Lung (tissue), 16 donors: ENCODE data around the gene VWA3A. TPM values are rescaled to one million over a fixed set of nuclear protein-coding genes. Genes with fewer than 3 reads are reported as not detected.
A peak's percentile ranks its signal among the peaks of the same experiment; 100 is the strongest.
"Not testable (repeated sequence)": the region's sequence is repeated elsewhere in the genome, so short reads cannot be mapped to it uniquely, and the experiment has no call there.

ENCODE experiments used
- ATAC-seq: fragments of 200-7000 bp; cut with Tn5 transposase; one replicate; pipeline ENCODE4 v1.9.1; 2020; ENCODE audit warnings: moderate number of reproducible peaks; ENCODE audit not compliant: insufficient read depth, low FRiP score
- DNase-seq, 3 donors: peaks; one replicate each; pipeline ENCODE4 v3.0.0-alpha.2; 2013 to 2017
- H3K27ac ChIP-seq, 2 donors: one replicate each; pipeline ENCODE4 v1.5.1; 2013; ENCODE audit warnings: mild to moderate bottlenecking in 2 of 2, moderate library complexity in 2 of 2, control low read depth in 1 of 2, inconsistent platforms in 1 of 2, low read depth in 1 of 2, low read length in 1 of 2
- H3K27me3 ChIP-seq, 3 donors: one replicate each; pipeline ENCODE4 v1.5.1; 2013; ENCODE audit warnings: low read length in 2 of 3; ENCODE audit not compliant: control insufficient read depth in 3 of 3, insufficient read depth in 3 of 3
- H3K36me3 ChIP-seq, 4 donors: one replicate each; pipeline ENCODE4 v1.5.1; 2013; ENCODE audit warnings: low read length in 4 of 4, mild to moderate bottlenecking in 1 of 4, moderate library complexity in 1 of 4; ENCODE audit not compliant: control insufficient read depth in 4 of 4, insufficient read depth in 4 of 4
- H3K4me1 ChIP-seq, 5 donors: one replicate each; pipeline ENCODE4 v1.5.1; 2013; ENCODE audit warnings: low read length in 5 of 5, mild to moderate bottlenecking in 2 of 5, moderate library complexity in 1 of 5; ENCODE audit not compliant: control insufficient read depth in 5 of 5, insufficient read depth in 5 of 5
- H3K4me3 ChIP-seq: one replicate; pipeline ENCODE4 v1.5.1; 2013; ENCODE audit warnings: mild to moderate bottlenecking, control low read depth, moderate library complexity
- H3K9ac ChIP-seq, 2 donors: one replicate each; pipeline ENCODE4 v1.5.1; 2013; ENCODE audit warnings: low read length in 2 of 2, control low read depth in 1 of 2; ENCODE audit not compliant: insufficient read depth in 1 of 2
- H3K9me3 ChIP-seq, 4 donors: one replicate each; pipeline ENCODE4 v1.5.1; 2013; ENCODE audit warnings: low read length in 3 of 4, mild to moderate bottlenecking in 1 of 4, moderate library complexity in 1 of 4; ENCODE audit not compliant: control insufficient read depth in 4 of 4, insufficient read depth in 3 of 4
- CTCF ChIP-seq: IDR thresholded peaks from 2 replicates; pipeline ENCODE4 v1.5.1; 2012; ENCODE audit warnings: mild to moderate bottlenecking; ENCODE audit errors: control extremely low read depth, extremely low read depth
- WGBS, 2 donors: extraction: QIAGEN DNeasy Blood & Tissue Kit; methylation state at CpG; one replicate each; pipeline ENCODE4 v1.1.7; 2013; 5-methylcytosine and 5-hydroxymethylcytosine counted together
- long read RNA-seq, 5 donors: transcript quantifications; one replicate each; lab custom pipeline, GENCODE V29; 2026
- polyA plus RNA-seq, 2 donors: library from polyadenylated mRNA; stranded (reverse); fragments of 200-250 nt; gene quantifications; one replicate each; pipeline ENCODE4 v1.2.1, GENCODE V29; 2013
- total RNA-seq, 2 donors: library from RNA; depleted of rRNA in 1 of 2; stranded (reverse); fragments of >200 nt in 1 of 2; gene quantifications; one replicate each; pipeline ENCODE4 v1.2.1, GENCODE V29; 2014 to 2021
- donor health status: control.
- donor health status: control.
- donor health status: Bipolar disorder and iron deficiency.
- donor health status: healthy.
- donor health status: DM: yes; HTN: yes; CAD: no.

Gene VWA3A
- 10 to 100 TPM; 12.9 to 15.1 TPM for total RNA-seq
- polyA plus RNA-seq, result 1 to 10 TPM; 2.4 to 4.6 TPM
- long read RNA-seq, donor 1, result 0 reads
- long read RNA-seq, donor 2, result 0 reads
- long read RNA-seq, donor 3, result 0 reads
- long read RNA-seq, donor 4, result 0 reads
- long read RNA-seq, donor 5, result 0 reads

- Histone ChIP-seq H3K4me3 (no peak within 1 kb of the TSS), H3K9me3 (no peaks in the 10 kb centered on the region), H3K27ac (peak within 1 kb of the TSS in 1 of 2 donors; percentile 52), H3K36me3 (peaks cover 0 to 3% (median 0%) of the 10 kb centered on the region in 4 donors), H3K27me3 (no peaks in the 10 kb centered on the region), H3K4me1 (peaks cover 3 to 18% (median 5%) of the 10 kb centered on the region in 5 donors), H3K9ac (no peak within 1 kb of the TSS)
- DNase-seq, result peak; percentile 66 to 76 (median 69)
- ATAC-seq, result no peak
- WGBS, 2 donors, result 53 to 74% methylated on average over 9 of the region's 9 CpGs
- TF ChIP-seq CTCF, result no peak
Observed at GRCh38 chr16:22092143-22092933, at the start of gene VWA3A. VWA3A (plus strand) TSS chr16:22092541; CDS start chr16:22092638, 97 bp downstream.

GRCh38 chr16:22043882-22044281 lies 48.5 kb upstream of the VWA3A start:
- not testable (repeated sequence) for ATAC-seq, H3K9ac ChIP-seq, H3K27ac ChIP-seq, DNase-seq, H3K4me3 ChIP-seq, H3K27me3 ChIP-seq, H3K36me3 ChIP-seq, H3K9me3 ChIP-seq
- H3K4me1 ChIP-seq, result peaks cover 0 to 12% (median 0%) of the 10 kb centered on the region in 5 donors
- WGBS, 2 donors, result 92 to 98% methylated on average over 3 of the region's 3 CpGs

GRCh38 chr16:22045888-22046287 lies 46.5 kb upstream of the VWA3A start:
- H3K27ac ChIP-seq, H3K27me3 ChIP-seq, H3K36me3 ChIP-seq, ATAC-seq, H3K9ac ChIP-seq, H3K9me3 ChIP-seq, H3K4me3 ChIP-seq: not testable (repeated sequence)
- peaks cover 0 to 12% (median 0%) of the 10 kb centered on the region in 5 donors for H3K4me1 ChIP-seq
- WGBS, 2 donors, result 43 to 65% methylated on average over 5 of the region's 5 CpGs
- peak in 1 of 3 donors; percentile 12 for DNase-seq

GRCh38 chr16:22050963-22051362 lies 41.4 kb upstream of the VWA3A start:
- no peak overlapping the region for H3K9ac ChIP-seq
- H3K36me3 ChIP-seq, result peaks cover 0 to 5% (median 0%) of the 10 kb centered on the region in 4 donors
- ATAC-seq (no peak), DNase-seq (no peak)
- H3K4me3 ChIP-seq, result no peak overlapping the region
- no peaks in the 10 kb centered on the region for H3K9me3 ChIP-seq
- 94 to 97% methylated on average over 4 of the region's 4 CpGs for WGBS, 2 donors
- no peaks in the 10 kb centered on the region for H3K27me3 ChIP-seq
- no peak for TF ChIP-seq CTCF
- peaks cover 0 to 6% (median 0%) of the 10 kb centered on the region in 5 donors for H3K4me1 ChIP-seq
- no peak overlapping the region for H3K27ac ChIP-seq
